B cell (primary cell): ENCODE data around the gene NINJ2. TPM values are rescaled to one million over a fixed set of nuclear protein-coding genes. Genes with fewer than 3 reads are reported as not detected.
"Not testable (repeated sequence)": the region's sequence is repeated elsewhere in the genome, so short reads cannot be mapped to it uniquely, and the experiment has no call there.

Experiments
- ATAC-seq: fragments of 200-7000 bp; cut with Tn5 transposase; one replicate; pipeline ENCODE4 v1.10.0; 2021; ENCODE audit warnings: low read depth, mild to moderate bottlenecking, moderate number of reproducible peaks, moderate library complexity
- CTCF ChIA-PET: fragments of 350-600 bp; sonication (Branson Sonifier 250); formaldehyde crosslinking; loops from one replicate; lab custom pipeline; 2021; ENCODE audit warnings: antibody characterized with exemption, inconsistent platforms; lab: Charles Lee
- POLR2A ChIA-PET: fragments of 350-600 bp; sonication (Branson Sonifier 250); formaldehyde crosslinking; loops from one replicate; lab custom pipeline; 2021; ENCODE audit warnings: antibody characterized with exemption; lab: Charles Lee
- DNase-seq: peaks from one replicate; pipeline ENCODE4 v3.0.0; 2013
- H2AFZ ChIP-seq: 2 replicates; pipeline ENCODE4 v1.6.1; 2012; ENCODE audit warnings: mild to moderate bottlenecking, low read depth, low read length; ENCODE audit not compliant: insufficient read depth, poor library complexity, severe bottlenecking
- H3K27ac ChIP-seq, 2 donors: 1 replicate in 1 of 2; 2 replicates in 1 of 2; pipeline ENCODE4 v1.5.1; 2012 to 2013; ENCODE audit warnings: low read length in 2 of 2, mild to moderate bottlenecking in 2 of 2, moderate library complexity in 1 of 2
- H3K27me3 ChIP-seq, 4 experiments: fragments of 200-600 bp in 1 of 4; sonication (generic) in 1 of 4; replicated peaks in 1 of 4; 1 replicate in 2 of 4; 2 replicates in 2 of 4; pipeline versions ENCODE4 v1.6.1 to v1.7.0; 2013 to 2016; ENCODE audit warnings: low read length in 3 of 4, mild to moderate bottlenecking in 2 of 4, mixed read lengths in 1 of 4, moderate library complexity in 1 of 4; ENCODE audit not compliant: insufficient read depth in 4 of 4, control insufficient read depth in 3 of 4; ENCODE audit errors: control extremely low read depth in 1 of 4
- H3K36me3 ChIP-seq, 2 experiments: replicated peaks in 1 of 2; 1 replicate in 1 of 2; 2 replicates in 1 of 2; pipeline versions ENCODE4 v1.6.1 to v1.7.1; 2013; ENCODE audit warnings: low read length in 1 of 2; ENCODE audit not compliant: insufficient read depth in 2 of 2, control insufficient read depth in 1 of 2; ENCODE audit errors: control extremely low read depth in 1 of 2, extremely low read depth in 1 of 2
- H3K4me1 ChIP-seq, 2 donors: fragments of 200-600 bp in 1 of 2; sonication (generic) in 1 of 2; 1 replicate in 1 of 2; 2 replicates in 1 of 2; pipeline versions ENCODE4 v1.5.1 to v1.6.1; 2013 to 2017; ENCODE audit warnings: low read length in 2 of 2; ENCODE audit not compliant: control insufficient read depth in 2 of 2, insufficient read depth in 2 of 2
- H3K4me2 ChIP-seq: replicated peaks from 2 replicates; pipeline ENCODE3; 2012; ENCODE audit warnings: mild to moderate bottlenecking, low read depth, low read length; ENCODE audit not compliant: poor library complexity, severe bottlenecking
- H3K4me3 ChIP-seq, 5 experiments: fragments of 200-600 bp in 1 of 5; sonication (generic) in 1 of 5; 1 replicate in 3 of 5; 2 replicates in 2 of 5; pipeline versions ENCODE4 v1.5.1 to v1.7.0; 2011 to 2016; ENCODE audit warnings: low read length in 4 of 5, mild to moderate bottlenecking in 4 of 5, low read depth in 2 of 5, control low read depth in 1 of 5, moderate library complexity in 1 of 5; ENCODE audit not compliant: insufficient read depth in 1 of 5; ENCODE audit errors: control extremely low read depth in 1 of 5, extremely low read depth in 1 of 5
- H3K79me2 ChIP-seq: fragments of 200-600 bp; sonication (generic); one replicate; pipeline ENCODE4 v1.6.0; 2016; ENCODE audit warnings: low read length; ENCODE audit not compliant: control insufficient read depth, insufficient read depth
- H3K9ac ChIP-seq: fragments of 200-600 bp; sonication (generic); 2 replicates; pipeline ENCODE4 v1.6.1; 2017; ENCODE audit warnings: mild to moderate bottlenecking, low read length, moderate library complexity
- H3K9me3 ChIP-seq, 3 donors: one replicate each; pipeline versions ENCODE4 v1.6.1 to v1.7.1; 2013; ENCODE audit warnings: low read length in 2 of 3; ENCODE audit not compliant: control insufficient read depth in 2 of 3, insufficient read depth in 1 of 3; ENCODE audit errors: control extremely low read depth in 1 of 3
- H4K20me1 ChIP-seq: 2 replicates; pipeline ENCODE4 v1.6.0; 2012; ENCODE audit warnings: mild to moderate bottlenecking, low read length; ENCODE audit not compliant: insufficient read depth, control insufficient read depth, poor library complexity, severe bottlenecking
- H3K27ac Mint-ChIP-seq: one replicate; pipeline ENCODE4 v1.8.0; 2021; ENCODE audit warnings: mixed read lengths
- H3K27me3 Mint-ChIP-seq: one replicate; pipeline ENCODE4 v1.8.0; 2021; ENCODE audit warnings: mixed read lengths
- H3K4me1 Mint-ChIP-seq: one replicate; pipeline ENCODE4 v1.8.0; 2021; ENCODE audit warnings: mixed read lengths
- H3K4me3 Mint-ChIP-seq: one replicate; pipeline ENCODE4 v1.8.0; 2021; ENCODE audit warnings: mixed read lengths
- H3K9me3 Mint-ChIP-seq: one replicate; pipeline ENCODE4 v1.8.0; 2022; ENCODE audit warnings: mixed read lengths; ENCODE audit not compliant: insufficient read depth
- CTCF ChIP-seq: fragments of 200-600 bp; IDR thresholded peaks from one replicate; pipeline ENCODE4 v1.8.0; 2022; ENCODE audit warnings: antibody characterized with exemption, mild to moderate bottlenecking
- EZH2 ChIP-seq: IDR thresholded peaks from 2 replicates; pipeline ENCODE4 v1.6.1; 2012; ENCODE audit warnings: borderline replicate concordance, low read depth, mild to moderate bottlenecking, moderate library complexity, low read length; ENCODE audit not compliant: insufficient read depth, poor library complexity, severe bottlenecking
- WGBS: methylation state at CpG from one replicate; pipeline ENCODE4 v1.1.5; 2013; ENCODE audit warnings: missing lambda C conversion rate; ENCODE audit not compliant: insufficient coverage; 5-methylcytosine and 5-hydroxymethylcytosine counted together
- intact Hi-C: fragments of 100-400 bp; cut with micrococcal nuclease; formaldehyde crosslinking; loops from one replicate; pipeline ENCODE4 v1.10.0; 2022
- polyA plus RNA-seq: library from polyadenylated mRNA; depleted of rRNA; stranded (reverse); fragments of >200 nt; gene quantifications from 2 replicates; pipeline ENCODE4 v1.2.3, GENCODE V29; 2012
- total RNA-seq, 2 donors: library from RNA; stranded (reverse); fragments of 120-200 nt in 1 of 2; gene quantifications; 1 replicate in 1 of 2; 2 replicates in 1 of 2; pipeline versions ENCODE4 v1.2.3 to v1.2.4, GENCODE V29; 2013 to 2022

Gene NINJ2
- total and polyA plus RNA-seq, 2 donors (not counting 1 experiment from before 2014, with no cell fraction given) = 2.9 to 10.2 TPM

- TF ChIP-seq EZH2 (no peak), CTCF (no peak)
- no peaks in the 10 kb centered on the region for H3K27me3 ChIP-seq
- ChIA-PET POLR2A (interaction anchor here (0.6 kb wide), 1 partner anchor 16 kb away, joined by 3 read pairs; no protein-coding TSS in a partner anchor), CTCF (interaction anchor here (0.6 to 1.5 kb wide), 3 partner anchors 21 to 136 kb away, joined by 3 read pairs; no protein-coding TSS in a partner anchor)
- ATAC-seq = no peak
- H4K20me1 ChIP-seq = no peaks in the 10 kb centered on the region
- H3K9ac ChIP-seq = no peak overlapping the region
- no peak for DNase-seq
- no peaks in the 10 kb centered on the region for H3K79me2 ChIP-seq
- no peaks in the 10 kb centered on the region for H3K36me3 ChIP-seq
- H3K9me3 Mint-ChIP-seq = no peaks in the 10 kb centered on the region
- peaks cover 0 to 5% (median 1%) of the 10 kb centered on the region in 3 donors for H3K9me3 ChIP-seq
- no peak overlapping the region for H3K4me2 ChIP-seq
- H3K27ac Mint-ChIP-seq = no peak overlapping the region
- no peak overlapping the region for H3K4me3 Mint-ChIP-seq
- 60% methylated on average over 4 of the region's 8 CpGs for WGBS
- no peaks in the 10 kb centered on the region for H3K4me1 ChIP-seq
- no peak overlapping the region for H3K27ac ChIP-seq
- H3K4me1 Mint-ChIP-seq = peaks cover 3% of the 10 kb centered on the region
- H2AFZ ChIP-seq = no peak overlapping the region
- no peak overlapping the region for H3K4me3 ChIP-seq
- intact Hi-C loops = no loop called here
- no peaks in the 10 kb centered on the region for H3K27me3 Mint-ChIP-seq
These were observed 49.1 kb upstream of the NINJ2 start for GRCh38 chr12:712172-712863.

- Histone ChIP-seq H3K27me3 (no peaks in the 10 kb centered on the region), H3K79me2 (no peaks in the 10 kb centered on the region), H3K4me3 (no peak overlapping the region), H3K9ac (no peak overlapping the region), H3K36me3 (no peaks in the 10 kb centered on the region), H3K27ac (no peak overlapping the region), H4K20me1 (no peaks in the 10 kb centered on the region), H3K4me1 (no peaks in the 10 kb centered on the region), H3K9me3 (peaks cover 0 to 5% (median 1%) of the 10 kb centered on the region in 3 donors), H3K4me2 (no peak overlapping the region), H2AFZ (no peak overlapping the region)
- intact Hi-C loops = no loop called here
- ChIA-PET POLR2A (interaction anchor here (0.5 kb wide), 1 partner anchor 14 kb away, joined by 5 read pairs; no protein-coding TSS in a partner anchor), CTCF (interaction anchor here (0.7 to 2.0 kb wide), 2 partner anchors 9 to 41 kb away, joined by 4 read pairs; no protein-coding TSS in a partner anchor)
- H3K4me1 Mint-ChIP-seq = no peaks in the 10 kb centered on the region
- H3K4me3 Mint-ChIP-seq = no peak overlapping the region
- no peak overlapping the region for H3K27ac Mint-ChIP-seq
- DNase-seq (no peak), ATAC-seq (no peak)
- TF ChIP-seq EZH2 (no peak), CTCF (no peak)
- 100% methylated on average over 2 of the region's 7 CpGs for WGBS
- no peaks in the 10 kb centered on the region for H3K9me3 Mint-ChIP-seq
- no peaks in the 10 kb centered on the region for H3K27me3 Mint-ChIP-seq
These were observed 46.3 kb upstream of the NINJ2 start for GRCh38 chr12:709455-710020.

- H3K4me1 Mint-ChIP-seq, H3K4me2 ChIP-seq, H3K9me3 ChIP-seq, H3K27ac ChIP-seq, DNase-seq, intact Hi-C loops, H3K9me3 Mint-ChIP-seq, H3K27me3 Mint-ChIP-seq, H3K4me1 ChIP-seq, H4K20me1 ChIP-seq, H3K79me2 ChIP-seq, ATAC-seq, CTCF ChIA-PET, H3K4me3 ChIP-seq, H2AFZ ChIP-seq, H3K27ac Mint-ChIP-seq, H3K36me3 ChIP-seq, H3K27me3 ChIP-seq, H3K4me3 Mint-ChIP-seq, H3K9ac ChIP-seq: not testable (repeated sequence)
- WGBS = 83% methylated on average over 1 of the region's 3 CpGs
- POLR2A ChIA-PET = interaction anchor here (0.7 kb wide), 1 partner anchor 13 kb away, joined by 4 read pairs; no protein-coding TSS in a partner anchor
These were observed 44.8 kb upstream of the NINJ2 start for GRCh38 chr12:708084-708483.
